Measurements from ENCODE around the gene PPP1R17. TPM values are rescaled to one million over a fixed set of nuclear protein-coding genes. Genes with fewer than 3 reads are reported as not detected.

Gene PPP1R17
- total RNA-seq, 2 experiments from 2014 or later = not detected

GRCh38 chr7:31683445-31684225 is 3.4 kb upstream of the PPP1R17 start:
- H3K36me3 Mint-ChIP-seq (ENCODE audit: low read depth) = no peaks in the 10 kb centered on the region
- ChIA-PET POLR2A (no interaction called here), CTCF (no interaction called here)
- peaks cover 6% of the 10 kb centered on the region for H3K9me3 Mint-ChIP-seq
- H3K4me1 Mint-ChIP-seq = no peaks in the 10 kb centered on the region
- no peaks in the 10 kb centered on the region for H3K27me3 Mint-ChIP-seq
- H3K27ac Mint-ChIP-seq = no peak overlapping the region
- DNase-seq = no peak
- H3K4me3 Mint-ChIP-seq = no peak overlapping the region

GRCh38 chr7:31688372-31688771 is 1.4 kb downstream of the PPP1R17 start:
- ChIA-PET CTCF (no interaction called here), POLR2A (no interaction called here)
- H3K4me3 Mint-ChIP-seq = no peak overlapping the region
- DNase-seq = no peak
- H3K4me1 Mint-ChIP-seq = no peaks in the 10 kb centered on the region
- H3K9me3 Mint-ChIP-seq = no peaks in the 10 kb centered on the region
- no peaks in the 10 kb centered on the region for H3K36me3 Mint-ChIP-seq (ENCODE audit: low read depth)
- H3K27me3 Mint-ChIP-seq = no peaks in the 10 kb centered on the region
- H3K27ac Mint-ChIP-seq = no peak overlapping the region

GRCh38 chr7:31688996-31689395 is 2.0 kb downstream of the PPP1R17 start:
- H3K4me1 Mint-ChIP-seq = no peaks in the 10 kb centered on the region
- DNase-seq = no peak
- CTCF ChIA-PET = no interaction called here
- H3K9me3 Mint-ChIP-seq = no peaks in the 10 kb centered on the region
- no peak overlapping the region for H3K4me3 Mint-ChIP-seq
- POLR2A ChIA-PET = no interaction called here
- H3K36me3 Mint-ChIP-seq (ENCODE audit: low read depth) = no peaks in the 10 kb centered on the region
- H3K27me3 Mint-ChIP-seq = no peaks in the 10 kb centered on the region
- no peak overlapping the region for H3K27ac Mint-ChIP-seq

- H3K4me3 Mint-ChIP-seq = no peak overlapping the region
- DNase-seq = no peak
- CTCF ChIA-PET = interaction anchor here (1.9 kb wide), 1 partner anchor 53 kb away, joined by 4 read pairs; no protein-coding TSS in a partner anchor
- POLR2A ChIA-PET = no interaction called here
- no peak overlapping the region for H3K27ac Mint-ChIP-seq
- H3K27me3 Mint-ChIP-seq = no peaks in the 10 kb centered on the region
- no peaks in the 10 kb centered on the region for H3K4me1 Mint-ChIP-seq
- H3K36me3 Mint-ChIP-seq (ENCODE audit: low read depth) = no peaks in the 10 kb centered on the region
- H3K9me3 Mint-ChIP-seq = no peaks in the 10 kb centered on the region
Measured at GRCh38 chr7:31690935-31691334, 3.9 kb downstream of the PPP1R17 start.

- Mint-ChIP-seq H3K9me3 (no peaks in the 10 kb centered on the region), H3K36me3 (ENCODE audit: low read depth) (no peaks in the 10 kb centered on the region), H3K4me3 (no peak overlapping the region), H3K27ac (no peak overlapping the region), H3K4me1 (no peaks in the 10 kb centered on the region), H3K27me3 (no peaks in the 10 kb centered on the region)
- no peak for DNase-seq
- ChIA-PET CTCF (no interaction called here), POLR2A (no interaction called here)
Measured at GRCh38 chr7:31692451-31692850, 5.4 kb downstream of the PPP1R17 start.

- ChIA-PET POLR2A (no interaction called here), CTCF (no interaction called here)
- no peak for DNase-seq
- H3K4me1 Mint-ChIP-seq = no peaks in the 10 kb centered on the region
- no peak overlapping the region for H3K4me3 Mint-ChIP-seq
- H3K9me3 Mint-ChIP-seq = no peaks in the 10 kb centered on the region
- H3K36me3 Mint-ChIP-seq (ENCODE audit: low read depth) = no peaks in the 10 kb centered on the region
- H3K27ac Mint-ChIP-seq = no peak overlapping the region
- H3K27me3 Mint-ChIP-seq = no peaks in the 10 kb centered on the region
Measured at GRCh38 chr7:31692871-31693270, 5.9 kb downstream of the PPP1R17 start.

- H3K4me1 Mint-ChIP-seq = no peaks in the 10 kb centered on the region
- H3K27me3 Mint-ChIP-seq = no peaks in the 10 kb centered on the region
- no peaks in the 10 kb centered on the region for H3K9me3 Mint-ChIP-seq
- H3K4me3 Mint-ChIP-seq = no peak overlapping the region
- no peaks in the 10 kb centered on the region for H3K36me3 Mint-ChIP-seq (ENCODE audit: low read depth)
- H3K27ac Mint-ChIP-seq = no peak overlapping the region
- POLR2A ChIA-PET = no interaction called here
- CTCF ChIA-PET = no interaction called here
- DNase-seq = no peak
Measured at GRCh38 chr7:31695859-31696614, 9.0 kb downstream of the PPP1R17 start.

GRCh38 chr7:31699050-31699449 is 12.0 kb downstream of the PPP1R17 start:
- H3K4me3 Mint-ChIP-seq = no peak overlapping the region
- H3K36me3 Mint-ChIP-seq (ENCODE audit: low read depth) = no peaks in the 10 kb centered on the region
- DNase-seq = no peak
- ChIA-PET POLR2A (no interaction called here), CTCF (no interaction called here)
- no peaks in the 10 kb centered on the region for H3K9me3 Mint-ChIP-seq
- H3K27ac Mint-ChIP-seq = no peak overlapping the region
- H3K4me1 Mint-ChIP-seq = no peaks in the 10 kb centered on the region
- H3K27me3 Mint-ChIP-seq = no peaks in the 10 kb centered on the region

GRCh38 chr7:31702354-31702753 is 15.3 kb downstream of the PPP1R17 start:
- ChIA-PET CTCF (no interaction called here), POLR2A (no interaction called here)
- Mint-ChIP-seq H3K4me1 (no peaks in the 10 kb centered on the region), H3K36me3 (ENCODE audit: low read depth) (no peaks in the 10 kb centered on the region), H3K9me3 (no peaks in the 10 kb centered on the region), H3K4me3 (no peak overlapping the region), H3K27ac (no peak overlapping the region), H3K27me3 (no peaks in the 10 kb centered on the region)
- no peak for DNase-seq

GRCh38 chr7:31705377-31705776 is 18.4 kb downstream of the PPP1R17 start:
- no peak overlapping the region for H3K4me3 Mint-ChIP-seq
- CTCF ChIA-PET = no interaction called here
- no peaks in the 10 kb centered on the region for H3K36me3 Mint-ChIP-seq (ENCODE audit: low read depth)
- no peaks in the 10 kb centered on the region for H3K9me3 Mint-ChIP-seq
- no peak overlapping the region for H3K27ac Mint-ChIP-seq
- POLR2A ChIA-PET = no interaction called here
- no peak for DNase-seq
- H3K27me3 Mint-ChIP-seq = no peaks in the 10 kb centered on the region
- no peaks in the 10 kb centered on the region for H3K4me1 Mint-ChIP-seq

- Mint-ChIP-seq H3K4me3 (no peak overlapping the region), H3K27ac (no peak overlapping the region), H3K27me3 (no peaks in the 10 kb centered on the region), H3K9me3 (peaks cover 3% of the 10 kb centered on the region), H3K36me3 (ENCODE audit: low read depth) (no peaks in the 10 kb centered on the region), H3K4me1 (no peaks in the 10 kb centered on the region)
- CTCF ChIA-PET = no interaction called here
- POLR2A ChIA-PET = no interaction called here
- DNase-seq = no peak
Measured at GRCh38 chr7:31707089-31707488, 20.1 kb downstream of the PPP1R17 start.

GRCh38 chr7:31710171-31710570 is 23.2 kb downstream of the PPP1R17 start:
- H3K9me3 Mint-ChIP-seq = peaks cover 5% of the 10 kb centered on the region
- POLR2A ChIA-PET = no interaction called here
- DNase-seq = no peak
- H3K27me3 Mint-ChIP-seq = no peaks in the 10 kb centered on the region
- CTCF ChIA-PET = no interaction called here
- H3K4me1 Mint-ChIP-seq = no peaks in the 10 kb centered on the region
- H3K4me3 Mint-ChIP-seq = no peak overlapping the region
- H3K27ac Mint-ChIP-seq = no peak overlapping the region
- no peaks in the 10 kb centered on the region for H3K36me3 Mint-ChIP-seq (ENCODE audit: low read depth)

GRCh38 chr7:31716355-31716754 is 29.3 kb downstream of the PPP1R17 start:
- Mint-ChIP-seq H3K27ac (no peak overlapping the region), H3K4me3 (no peak overlapping the region), H3K27me3 (no peaks in the 10 kb centered on the region), H3K36me3 (ENCODE audit: low read depth) (no peaks in the 10 kb centered on the region), H3K9me3 (peaks cover 7% of the 10 kb centered on the region), H3K4me1 (no peaks in the 10 kb centered on the region)
- ChIA-PET POLR2A (no interaction called here), CTCF (no interaction called here)
- DNase-seq = no peak

GRCh38 chr7:31720366-31720765 is 33.4 kb downstream of the PPP1R17 start:
- POLR2A ChIA-PET = no interaction called here
- no peak overlapping the region for H3K4me3 Mint-ChIP-seq
- H3K9me3 Mint-ChIP-seq = peaks cover 2% of the 10 kb centered on the region
- H3K36me3 Mint-ChIP-seq (ENCODE audit: low read depth) = no peaks in the 10 kb centered on the region
- no peaks in the 10 kb centered on the region for H3K4me1 Mint-ChIP-seq
- DNase-seq = no peak
- H3K27me3 Mint-ChIP-seq = no peaks in the 10 kb centered on the region
- CTCF ChIA-PET = no interaction called here
- no peak overlapping the region for H3K27ac Mint-ChIP-seq
